Choroid plexus epithelial cell (primary cell): ENCODE measurements around the gene PPAN.

Experiments used
- DNase-seq: peaks from one replicate; pipeline ENCODE4 v3.0.0-alpha.2; 2010; ENCODE audit warnings: low read depth
- H3K4me3 ChIP-seq: 2 replicates; pipeline ENCODE4 v1.5.1; 2011; ENCODE audit warnings: low read depth, mild to moderate bottlenecking, control low read depth, low read length, moderate library complexity
- CTCF ChIP-seq: conservative IDR thresholded peaks from 2 replicates; pipeline ENCODE4 v1.5.1; 2011; ENCODE audit warnings: low read depth, mild to moderate bottlenecking, control low read depth, inconsistent platforms, low read length, moderate library complexity

Gene PPAN

DNA sequence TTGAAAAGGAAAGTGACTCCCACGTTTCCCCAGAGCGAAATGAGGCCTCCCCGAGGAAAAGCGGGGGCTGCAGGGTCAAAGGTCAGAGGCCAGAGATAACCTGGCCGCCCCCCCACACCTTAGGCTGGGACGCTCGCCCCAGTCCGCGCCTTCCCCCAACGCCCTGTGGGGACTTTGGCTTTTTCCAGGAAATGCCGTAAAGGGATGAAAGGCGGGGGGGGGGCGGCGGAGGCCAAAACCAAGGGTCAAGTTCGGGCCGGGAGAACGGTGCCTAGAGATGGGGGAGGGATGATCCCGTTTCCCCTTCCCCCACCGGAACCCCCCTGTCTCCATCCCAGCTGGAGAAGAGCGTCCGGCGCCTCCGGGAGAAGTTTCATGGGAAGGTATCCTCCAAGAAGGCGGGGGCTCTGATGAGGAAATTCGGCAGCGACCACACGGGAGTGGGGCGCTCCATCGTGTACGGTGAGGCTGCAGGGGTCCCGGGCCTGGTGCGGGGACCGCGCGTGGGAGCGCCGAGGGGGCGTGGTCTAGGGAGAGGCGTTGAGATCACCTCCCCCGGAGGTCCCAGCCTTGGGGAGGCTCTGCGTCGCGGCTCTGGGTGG, 19.5 kb upstream of the PPAN start:
- no peak for DNase-seq
- no peak for TF ChIP-seq CTCF
- peak overlapping the region; percentile 95 for H3K4me3 ChIP-seq

DNA sequence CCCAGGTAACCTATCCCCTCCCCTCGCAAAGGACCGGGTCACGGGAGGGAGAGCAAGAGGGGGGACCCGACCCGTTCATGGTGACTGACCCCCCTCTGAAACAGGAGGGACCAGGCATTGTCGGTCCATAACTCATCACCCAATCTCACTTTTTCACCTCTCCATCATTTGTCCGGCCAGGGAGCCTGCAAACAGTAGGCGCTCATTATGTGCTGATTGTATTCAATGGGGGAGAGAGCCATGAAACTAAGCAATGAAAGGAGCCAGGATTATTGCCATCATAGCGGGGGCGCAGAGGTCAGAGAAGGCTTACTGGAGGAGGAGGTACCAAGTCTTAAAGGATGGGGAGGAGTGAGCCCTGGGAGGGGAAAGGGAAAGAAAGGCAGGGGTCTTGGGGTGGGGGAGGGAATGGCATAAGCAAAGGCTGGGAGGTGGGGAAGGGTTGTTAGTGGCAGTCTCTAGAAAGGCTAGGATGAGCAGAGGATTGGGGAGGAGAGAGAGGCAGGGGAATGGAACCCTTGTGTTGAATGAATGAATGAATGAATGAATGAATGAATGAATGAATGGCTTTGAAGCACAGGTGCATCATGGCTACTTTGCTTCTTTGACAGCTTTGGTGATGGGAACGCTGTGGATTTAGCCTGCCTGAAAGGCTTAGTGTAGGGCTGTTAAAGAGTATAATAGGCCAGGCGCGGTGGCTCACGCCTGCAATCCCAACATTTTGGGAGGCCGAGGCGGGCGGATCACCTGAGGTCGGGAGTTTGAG, 18.7 kb upstream of the PPAN start:
- DNase-seq = no peak
- TF ChIP-seq CTCF = no peak
- H3K4me3 ChIP-seq = peak overlapping the region; percentile 95

DNA sequence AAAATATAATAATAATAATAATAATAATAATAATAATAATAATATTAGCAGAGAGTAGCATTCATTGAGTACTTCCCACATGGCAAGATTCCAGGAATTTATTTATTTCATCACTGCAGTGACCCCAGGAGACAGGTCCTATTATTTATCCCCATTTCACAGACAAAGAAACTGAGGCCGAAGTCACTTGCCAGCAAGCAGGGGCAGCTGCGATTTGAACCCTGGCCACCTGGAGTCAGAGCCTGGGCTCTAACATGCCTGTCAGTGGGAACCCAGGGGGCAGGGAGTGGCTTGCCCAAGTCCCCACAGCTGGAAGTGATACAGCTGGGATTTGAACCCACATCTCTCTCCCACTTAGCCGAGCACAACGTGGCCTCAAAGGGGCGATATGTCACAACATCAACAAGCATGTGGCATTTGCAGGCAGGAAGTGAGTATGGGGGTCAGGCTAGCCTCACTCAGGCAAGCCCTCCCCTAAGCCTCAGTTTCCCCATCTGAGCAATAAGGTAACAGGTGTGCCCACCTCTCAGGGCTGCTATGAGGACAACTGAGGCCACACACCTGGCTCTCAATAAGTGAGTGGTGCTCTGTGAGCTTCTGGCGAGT, 17.1 kb upstream of the PPAN start:
- H3K4me3 ChIP-seq = no peak overlapping the region
- peak; percentile 15 for DNase-seq
- no peak for TF ChIP-seq CTCF

DNA sequence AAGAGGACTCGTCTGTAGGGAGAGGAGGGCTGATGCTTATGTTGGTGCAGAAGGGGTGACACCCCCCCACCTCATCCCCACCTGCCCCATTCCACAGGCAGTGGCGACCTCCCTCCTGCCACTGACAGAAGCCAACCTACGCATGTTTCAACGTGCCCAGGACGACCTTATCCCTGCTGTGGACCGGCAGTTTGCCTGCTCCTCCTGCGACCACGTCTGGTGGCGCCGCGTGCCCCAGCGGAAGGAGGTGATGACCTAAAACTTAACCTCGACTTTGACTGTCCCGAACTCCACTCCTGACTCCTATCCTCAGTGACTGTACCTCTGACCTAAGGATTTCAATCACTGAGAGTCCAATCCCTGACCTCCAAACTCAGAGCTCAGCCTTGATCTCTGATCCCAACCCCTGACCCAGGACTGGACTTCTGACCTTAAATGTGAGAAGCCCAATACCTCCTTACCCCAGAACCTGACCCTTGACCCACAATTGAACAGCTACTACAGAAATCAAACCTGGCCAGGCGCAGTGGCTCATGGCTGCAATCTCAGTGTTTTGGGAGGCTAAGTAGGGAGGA, 16.3 kb upstream of the PPAN start:
- no peak for DNase-seq
- no peak for TF ChIP-seq CTCF
- H3K4me3 ChIP-seq = no peak overlapping the region

DNA sequence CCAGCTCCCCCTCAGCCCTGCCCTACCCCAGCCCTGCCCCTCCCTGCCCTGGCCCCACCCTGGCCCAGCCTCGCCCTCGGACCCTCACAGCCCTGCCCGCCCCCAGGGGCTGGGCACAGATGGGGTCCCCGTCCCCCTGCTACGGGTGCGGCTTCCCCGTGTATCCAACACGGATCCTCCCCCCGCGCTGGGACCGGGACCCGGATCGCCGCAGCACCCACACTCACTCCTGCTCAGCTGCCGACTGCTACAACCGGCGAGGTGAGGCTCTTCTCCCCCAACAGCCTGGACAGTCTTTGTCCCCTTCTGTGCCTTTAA, 14.8 kb upstream of the PPAN start:
- DNase-seq = no peak
- no peak overlapping the region for H3K4me3 ChIP-seq
- TF ChIP-seq CTCF = no peak

DNA sequence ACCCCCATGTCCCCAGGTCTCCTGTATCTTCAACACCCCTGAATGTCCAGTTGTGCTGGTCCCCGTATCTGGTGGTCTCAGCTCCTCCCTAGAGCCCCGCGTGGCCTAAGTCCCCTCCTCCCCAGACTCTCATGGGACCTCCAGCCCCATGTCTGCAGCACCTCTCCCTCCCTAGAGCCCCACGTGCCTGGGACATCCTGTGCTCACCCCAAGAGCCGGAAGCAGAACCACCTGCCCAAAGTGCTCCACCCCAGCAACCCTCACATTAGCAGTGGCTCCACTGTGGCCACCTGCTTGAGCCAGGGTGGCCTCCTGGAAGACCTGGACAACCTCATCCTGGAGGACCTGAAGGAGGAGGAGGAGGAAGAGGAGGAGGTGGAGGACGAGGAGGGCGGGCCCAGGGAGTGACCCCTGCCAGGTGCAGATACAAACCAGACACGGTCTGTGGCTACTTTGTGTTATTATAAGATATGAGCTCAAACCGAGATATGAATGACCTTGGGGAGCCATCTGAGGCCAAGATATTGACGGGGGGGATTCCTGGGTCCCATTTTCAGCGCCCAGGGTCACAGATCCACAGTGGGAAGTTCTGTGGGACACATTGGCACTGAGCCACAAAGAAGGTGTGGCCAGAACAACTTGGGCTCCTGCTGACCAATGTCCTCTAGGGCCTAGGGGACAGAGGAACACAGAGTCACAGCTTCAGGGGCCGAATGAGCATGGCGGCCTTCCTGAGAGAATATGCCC, 14.1 kb upstream of the PPAN start:
- no peak overlapping the region for H3K4me3 ChIP-seq
- TF ChIP-seq CTCF = no peak
- DNase-seq = no peak
